NB4 (cell line): ENCODE data around the gene SLC24A4.
"Not testable (repeated sequence)": the region's sequence is repeated elsewhere in the genome, so short reads cannot be mapped to it uniquely, and the experiment has no call there.

ENCODE experiments used
- DNase-seq: peaks from one replicate; pipeline ENCODE4 v3.0.0; 2010; ENCODE audit warnings: low read depth
- H3K4me3 ChIP-seq: one replicate; pipeline ENCODE4 v1.5.1; 2011; ENCODE audit warnings: mild to moderate bottlenecking, low read depth, low read length, moderate library complexity
- CTCF ChIP-seq: IDR thresholded peaks from one replicate; pipeline ENCODE4 v1.5.1; 2012; ENCODE audit warnings: low read depth, low read length
- MAX ChIP-seq: IDR thresholded peaks from 2 replicates; pipeline ENCODE4 v1.6.1; 2011; ENCODE audit warnings: low read depth, low read length
- MYC ChIP-seq: IDR thresholded peaks from 2 replicates; pipeline ENCODE4 v1.6.1; 2011; ENCODE audit warnings: low read depth, low read length
- POLR2A ChIP-seq: IDR thresholded peaks from 2 replicates; pipeline ENCODE4 v1.6.1; 2011; ENCODE audit warnings: mild to moderate bottlenecking; ENCODE audit not compliant: insufficient read length; ENCODE audit errors: extremely low read depth

SLC24A4 gene

GRCh38 chr14:92397150-92397952 is 74.4 kb downstream of the SLC24A4 start:
- H3K4me3 ChIP-seq: no peak overlapping the region
- TF ChIP-seq CTCF: no peak
- TF ChIP-seq POLR2A: no peak
- no peak for TF ChIP-seq MAX
- no peak for TF ChIP-seq MYC
- DNase-seq: no peak

GRCh38 chr14:92397953-92398564 is 75.1 kb downstream of the SLC24A4 start:
- no peak overlapping the region for H3K4me3 ChIP-seq
- DNase-seq: no peak
- TF ChIP-seq POLR2A: no peak
- no peak for TF ChIP-seq CTCF
- TF ChIP-seq MAX: no peak
- TF ChIP-seq MYC: no peak

GRCh38 chr14:92398888-92399636 is 76.1 kb downstream of the SLC24A4 start:
- no peak overlapping the region for H3K4me3 ChIP-seq
- DNase-seq: no peak
- TF ChIP-seq POLR2A (no peak), MAX (no peak)

- peak; percentile 67 for DNase-seq
- H3K4me3 ChIP-seq: no peak overlapping the region
- no peak for TF ChIP-seq CTCF
- peak; percentile 72 for TF ChIP-seq MYC
- no peak for TF ChIP-seq POLR2A
- peak; percentile 92 for TF ChIP-seq MAX
These were observed 77.8 kb downstream of the SLC24A4 start for GRCh38 chr14:92400579-92401444.

- DNase-seq: no peak
- no peak for TF ChIP-seq MYC
- TF ChIP-seq POLR2A: no peak
- TF ChIP-seq MAX: no peak
- no peak for TF ChIP-seq CTCF
- H3K4me3 ChIP-seq: no peak overlapping the region
These were observed 78.6 kb downstream of the SLC24A4 start for GRCh38 chr14:92401561-92401960.

- not testable (repeated sequence) for H3K4me3 ChIP-seq, DNase-seq
These were observed 79.5 kb downstream of the SLC24A4 start for GRCh38 chr14:92402500-92402899.
